ENCODE results near the gene TBCD.
A peak's percentile ranks its signal among the peaks of the same experiment; 100 is the strongest.

Gene TBCD

DNA sequence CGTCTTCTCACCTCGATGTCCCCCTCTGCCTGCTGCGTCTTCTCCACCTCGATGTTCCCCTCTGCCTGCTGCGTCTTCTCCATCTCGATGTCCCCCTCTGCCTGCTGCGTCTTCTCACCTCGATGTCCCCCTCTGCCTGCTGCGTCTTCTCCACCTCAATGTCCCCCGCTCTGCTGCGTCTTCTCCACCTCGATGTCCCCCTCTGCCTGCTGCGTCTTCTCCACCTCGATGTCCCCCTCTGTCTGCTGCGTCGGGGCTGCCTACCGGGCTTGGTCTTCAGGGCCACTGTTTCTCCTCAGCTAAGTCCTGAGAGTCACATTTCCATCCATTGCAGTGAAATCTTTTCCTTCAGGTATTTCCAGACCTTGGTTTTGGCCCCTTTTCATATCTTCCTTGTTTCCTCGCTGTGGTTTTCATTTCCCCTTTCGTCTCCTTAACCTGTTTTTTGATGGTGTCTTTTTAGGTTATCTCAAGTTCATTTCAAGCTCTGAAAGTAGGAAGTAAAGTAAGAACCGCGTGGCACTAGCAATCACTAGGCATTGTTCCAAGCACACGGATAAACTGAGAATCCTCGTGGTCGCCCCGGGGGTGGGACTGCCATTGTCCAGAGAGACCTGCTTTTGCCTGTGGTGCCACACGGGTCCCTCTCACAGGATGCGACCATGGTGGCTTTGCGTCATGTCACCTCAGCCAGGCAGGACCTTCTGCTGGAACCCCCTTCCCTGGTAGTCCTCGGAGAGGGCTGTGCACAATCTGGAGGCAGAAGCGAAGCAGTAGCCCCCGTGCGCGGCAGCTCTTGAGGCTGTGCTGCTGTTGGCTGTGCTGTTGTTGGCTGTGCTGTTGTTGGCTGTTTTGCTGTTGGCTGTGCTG is 97.4 kb downstream of the TBCD start:
- no peak for DNase-seq (ENCODE audit: low read depth in 2 of 2)

DNA sequence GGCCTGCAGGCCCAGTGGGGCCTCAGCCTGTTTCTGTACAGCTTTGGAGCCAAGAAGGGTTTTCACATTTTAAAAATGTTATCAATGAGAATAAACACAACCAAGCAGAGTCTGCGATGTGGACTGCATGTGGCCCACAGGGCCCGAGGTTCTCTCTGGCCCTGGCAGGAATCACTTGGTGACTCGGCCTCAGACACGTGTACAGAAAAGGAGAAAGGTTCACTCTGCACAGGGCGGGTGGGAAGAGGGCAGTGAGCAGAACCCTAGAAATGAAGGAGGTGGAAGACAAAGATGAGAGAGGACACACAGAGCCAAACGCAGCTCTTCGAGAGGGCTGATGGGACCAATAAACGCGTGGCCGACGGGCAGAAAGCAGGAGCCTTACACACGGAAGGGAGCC is 99.5 kb downstream of the TBCD start:
- DNase-seq (ENCODE audit: low read depth in 2 of 2): no peak

DNA sequence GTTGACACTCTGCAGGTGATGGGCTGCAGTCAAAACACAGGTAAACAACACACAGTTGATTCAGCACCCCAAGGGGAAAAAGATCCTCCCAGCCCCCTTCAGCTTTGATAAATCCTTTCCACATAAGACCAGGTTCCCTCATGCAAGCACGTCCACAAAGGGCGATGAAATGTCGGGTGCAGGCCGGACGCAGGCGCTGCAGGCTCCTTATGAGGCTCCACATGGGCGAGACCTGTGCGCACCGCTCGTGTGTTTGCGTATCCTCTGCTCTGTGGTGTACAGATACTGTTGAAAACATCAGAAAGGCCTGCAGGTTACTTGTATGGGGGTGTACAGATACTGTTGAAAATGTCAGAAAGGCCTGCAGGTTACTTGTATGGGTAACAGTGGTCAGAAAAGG is 102.4 kb downstream of the TBCD start:
- DNase-seq (ENCODE audit: low read depth in 2 of 2): no peak

DNA sequence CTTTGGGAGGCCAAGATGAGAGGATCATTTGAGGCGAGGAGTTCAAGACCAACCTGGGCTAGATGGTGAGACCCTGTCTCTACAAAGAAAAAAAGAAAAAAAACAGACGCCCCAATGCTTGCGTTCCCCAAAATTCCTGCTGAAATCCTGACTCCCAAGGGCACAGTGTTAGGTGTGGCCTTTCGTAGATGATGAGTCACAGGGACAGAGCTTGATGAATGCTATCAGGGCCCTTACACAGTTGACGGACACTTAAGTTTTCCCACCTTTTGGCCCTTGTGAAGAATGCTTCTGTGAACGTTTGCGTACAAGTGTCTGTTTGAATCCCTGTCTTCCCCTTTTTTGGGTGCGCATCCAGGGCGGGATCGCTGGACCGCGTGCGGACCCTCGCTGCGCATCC is 104.5 kb downstream of the TBCD start:
- no peak for DNase-seq (ENCODE audit: low read depth in 2 of 2)

DNA sequence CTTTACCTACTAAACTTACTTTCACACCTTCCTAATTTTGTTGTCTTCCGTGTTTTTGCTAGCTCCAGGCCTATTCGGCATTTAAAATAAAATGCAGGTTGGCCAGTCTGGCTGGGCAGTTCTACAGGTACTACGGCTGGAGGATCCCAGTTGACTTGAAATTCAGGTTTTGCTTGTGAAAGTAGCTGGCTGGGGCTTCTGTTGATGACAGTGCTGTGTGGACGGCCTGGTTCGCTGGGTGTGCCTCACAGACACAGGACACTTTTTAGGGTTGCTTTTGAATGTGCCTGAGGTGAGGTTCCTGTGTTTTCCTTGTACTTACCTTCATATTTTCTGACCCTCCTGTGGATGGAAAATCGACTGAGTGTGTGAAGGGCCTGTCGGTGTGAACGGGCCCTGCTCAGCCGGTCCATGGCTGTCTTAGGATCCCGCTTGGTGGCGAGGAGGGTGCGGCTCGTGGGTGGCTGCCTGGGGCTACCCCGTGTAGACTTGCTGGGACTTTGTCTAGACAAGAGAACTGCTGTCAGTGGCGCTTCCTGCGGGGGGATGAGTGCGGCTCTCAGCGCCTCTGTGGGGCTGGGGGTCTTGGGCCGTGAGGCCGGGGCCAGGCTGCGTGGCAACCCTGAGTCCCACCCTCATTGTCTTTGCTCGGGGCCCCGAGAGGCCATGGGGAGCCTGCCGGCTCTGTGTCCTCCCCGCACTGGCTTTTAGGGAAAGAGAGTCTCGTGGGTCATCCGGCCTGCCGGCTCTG is 106.7 kb downstream of the TBCD start:
- no peak for DNase-seq (ENCODE audit: low read depth in 2 of 2)

DNA sequence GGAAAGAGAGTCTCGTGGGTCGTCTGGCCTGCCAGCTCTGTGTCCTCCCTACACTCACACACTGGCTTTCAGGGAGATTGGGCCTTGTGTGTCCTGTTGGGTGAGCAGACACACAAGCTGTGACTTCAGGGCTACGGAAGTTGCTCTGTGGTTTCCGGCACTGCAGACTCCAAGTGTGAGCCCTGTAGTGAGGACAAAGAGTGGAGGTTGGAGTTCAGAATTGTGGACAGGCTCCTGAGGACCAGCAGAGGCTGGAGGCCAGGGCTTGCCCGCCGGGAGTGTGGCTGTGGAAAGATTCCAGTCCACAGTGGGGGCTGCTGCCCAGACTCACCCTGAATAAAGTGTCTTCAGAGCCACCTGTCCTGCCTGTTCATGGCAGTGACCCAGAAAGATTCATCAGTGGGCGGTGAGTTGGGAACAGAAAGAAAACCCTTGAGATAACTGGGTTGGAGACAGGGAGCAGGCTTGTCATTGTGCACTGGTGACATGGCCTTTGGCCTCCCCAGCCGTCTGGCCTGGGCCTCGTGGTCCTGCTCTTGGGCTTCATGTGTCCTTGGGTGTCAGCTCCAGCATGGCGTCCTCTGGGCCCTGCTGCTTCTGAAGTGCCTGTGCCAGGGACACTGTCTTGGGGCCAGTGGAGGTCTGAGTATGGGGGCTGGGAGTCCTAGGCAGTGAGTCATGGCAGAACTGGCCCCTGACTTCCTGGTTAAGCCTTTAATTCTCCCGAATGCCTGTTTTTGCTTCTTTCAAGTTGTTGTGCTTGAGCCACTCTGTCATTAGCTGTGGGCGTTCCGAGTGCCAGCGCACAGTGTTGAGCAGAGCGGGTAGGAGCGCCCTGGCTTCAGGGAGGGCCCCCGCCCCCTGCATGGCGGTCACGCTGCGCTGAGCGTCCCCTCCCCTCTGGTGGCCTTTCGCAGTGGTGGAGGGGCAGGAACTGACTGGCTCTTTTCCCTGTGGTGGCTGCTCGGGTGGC is 107.9 kb downstream of the TBCD start:
- DNase-seq (ENCODE audit: low read depth in 2 of 2): peak; percentile 25 to 35

DNA sequence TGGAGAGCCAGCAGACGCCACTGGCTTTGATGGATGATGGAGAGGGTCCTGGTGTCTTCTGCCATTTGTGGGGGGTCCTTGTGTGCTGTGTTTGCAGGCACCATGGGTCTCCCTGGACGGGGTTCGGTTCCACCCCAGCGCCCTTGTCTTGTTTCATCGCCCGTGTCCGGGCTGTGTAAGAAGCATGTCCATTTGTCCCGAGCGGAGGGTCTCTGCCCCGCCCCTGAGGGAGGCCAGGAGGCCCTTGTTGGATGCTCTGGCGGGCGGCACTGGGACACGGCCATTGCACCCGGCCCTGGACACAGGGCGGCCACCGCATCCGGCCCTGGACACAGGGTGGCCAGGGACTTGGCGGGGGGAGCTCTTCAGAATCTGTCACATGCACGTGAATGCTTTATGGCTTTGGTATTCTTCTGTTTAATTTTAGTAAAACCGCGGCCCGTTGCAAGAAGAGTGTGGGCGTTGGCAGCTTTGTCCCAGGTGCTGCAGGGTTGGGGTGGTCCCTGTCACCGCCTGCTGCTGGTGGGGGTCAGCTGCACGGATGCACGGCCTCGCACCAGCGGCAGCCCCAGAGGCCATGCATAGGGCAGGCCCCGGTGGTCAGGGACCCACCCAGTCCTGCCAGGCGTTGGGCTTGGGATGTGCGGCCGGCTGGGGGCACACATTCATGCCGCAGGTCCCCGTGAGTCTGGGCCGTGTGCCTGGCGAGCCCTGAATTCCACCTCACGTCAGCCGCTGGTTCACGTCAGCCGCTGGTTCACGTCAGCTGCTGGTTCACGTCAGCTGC is 108.9 kb downstream of the TBCD start:
- no peak for DNase-seq (ENCODE audit: low read depth in 2 of 2)

DNA sequence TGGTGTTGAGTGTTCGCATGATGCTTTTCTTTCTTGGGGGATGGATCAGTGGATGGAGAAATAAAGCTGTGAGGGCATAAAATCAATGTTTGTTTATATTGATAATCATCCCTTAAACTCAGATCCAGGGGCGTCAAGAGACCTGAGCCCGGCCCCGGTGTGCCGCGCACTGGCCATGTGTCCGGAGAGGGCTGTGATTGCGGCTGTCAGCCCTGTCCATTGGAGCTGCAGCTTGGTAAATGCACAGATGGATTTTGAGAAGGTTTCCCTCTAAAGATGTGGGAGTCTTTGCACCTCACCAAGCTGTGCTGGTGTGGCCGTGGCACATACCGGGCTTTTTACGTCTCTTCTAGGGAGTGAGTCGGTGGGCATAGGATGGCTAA is 109.5 kb downstream of the TBCD start:
- no peak for DNase-seq (ENCODE audit: low read depth in 2 of 2)

DNA sequence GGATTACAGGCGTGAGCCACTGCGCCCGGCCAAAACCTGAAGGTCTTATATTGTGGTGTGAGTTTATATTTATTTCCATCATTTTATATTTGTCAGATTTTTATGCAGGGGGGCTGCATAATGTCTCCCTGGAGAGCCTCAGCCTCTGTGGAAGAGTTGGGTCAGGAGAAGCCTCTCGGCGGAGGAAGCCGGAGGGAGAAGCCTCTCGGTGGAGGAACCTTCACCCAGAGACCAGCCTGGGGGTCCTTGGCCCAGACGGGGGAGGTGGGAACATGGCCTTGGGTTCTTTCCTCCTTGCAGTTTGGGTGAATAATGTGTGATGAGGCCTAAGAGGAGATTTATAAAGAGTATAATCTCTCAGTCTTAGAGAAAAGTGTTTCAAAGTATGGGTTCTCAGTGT is 110.3 kb downstream of the TBCD start:
- DNase-seq (ENCODE audit: low read depth in 2 of 2): no peak

DNA sequence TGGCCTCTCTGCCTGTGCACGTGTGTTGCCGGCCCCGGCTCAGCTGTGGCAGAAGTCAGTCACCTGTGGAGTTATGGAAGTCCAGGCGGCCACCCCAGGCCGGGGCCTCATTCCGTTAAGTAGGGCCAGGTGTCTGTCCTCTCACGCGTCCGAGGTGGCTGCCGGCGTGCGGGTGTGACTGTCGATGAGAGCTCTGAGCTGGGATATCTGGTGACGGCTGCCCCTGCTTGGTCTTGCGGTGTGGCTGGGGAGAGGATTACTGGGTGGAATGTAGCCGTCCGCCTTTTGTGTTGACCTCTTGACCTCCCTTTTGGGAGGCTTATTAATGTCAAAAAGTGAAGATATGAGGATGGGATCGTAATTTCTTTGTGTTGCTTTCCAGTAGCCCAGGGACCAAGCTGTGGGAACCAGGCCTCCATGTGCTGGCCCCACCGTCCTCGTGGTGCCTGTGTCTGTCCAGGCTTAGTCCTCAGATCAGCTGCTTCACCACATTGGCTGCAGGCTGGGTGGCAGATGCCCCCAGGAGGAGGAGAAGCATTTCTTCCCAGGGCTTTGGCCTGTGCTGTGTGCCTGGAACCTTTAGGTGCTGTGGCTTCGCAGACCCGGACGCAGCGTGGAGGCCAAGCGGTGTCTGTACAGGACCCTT is 111.0 kb downstream of the TBCD start:
- no peak for DNase-seq (ENCODE audit: low read depth in 2 of 2)

DNA sequence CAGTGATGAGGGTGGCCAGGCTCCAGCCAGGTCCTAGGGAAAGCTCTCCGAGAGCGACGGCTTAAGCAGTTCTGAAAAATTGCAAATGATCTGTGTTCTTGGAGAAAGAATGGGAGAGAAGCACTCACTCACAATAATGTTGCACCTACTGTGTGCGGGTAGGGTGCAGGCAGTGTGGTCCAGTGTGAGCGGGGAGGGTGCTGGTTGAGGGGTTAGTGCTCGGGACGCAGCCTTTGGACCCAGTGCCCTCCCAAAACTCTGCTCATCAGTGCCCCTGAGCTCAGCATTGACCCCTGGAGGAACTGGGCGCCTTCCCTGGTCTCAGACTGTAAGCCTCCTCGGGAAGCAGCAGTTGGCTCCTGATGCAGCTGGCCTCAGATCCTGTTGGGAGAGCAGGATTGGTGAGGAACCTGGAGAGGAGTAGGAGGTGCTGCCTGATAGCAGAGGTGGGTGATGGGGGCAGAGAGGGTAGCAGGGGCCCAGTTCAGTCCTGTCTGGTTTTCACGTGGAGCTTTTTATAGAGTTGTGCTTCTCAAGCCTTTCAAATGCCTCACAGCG is 111.6 kb downstream of the TBCD start:
- DNase-seq (ENCODE audit: low read depth in 2 of 2): no peak

DNA sequence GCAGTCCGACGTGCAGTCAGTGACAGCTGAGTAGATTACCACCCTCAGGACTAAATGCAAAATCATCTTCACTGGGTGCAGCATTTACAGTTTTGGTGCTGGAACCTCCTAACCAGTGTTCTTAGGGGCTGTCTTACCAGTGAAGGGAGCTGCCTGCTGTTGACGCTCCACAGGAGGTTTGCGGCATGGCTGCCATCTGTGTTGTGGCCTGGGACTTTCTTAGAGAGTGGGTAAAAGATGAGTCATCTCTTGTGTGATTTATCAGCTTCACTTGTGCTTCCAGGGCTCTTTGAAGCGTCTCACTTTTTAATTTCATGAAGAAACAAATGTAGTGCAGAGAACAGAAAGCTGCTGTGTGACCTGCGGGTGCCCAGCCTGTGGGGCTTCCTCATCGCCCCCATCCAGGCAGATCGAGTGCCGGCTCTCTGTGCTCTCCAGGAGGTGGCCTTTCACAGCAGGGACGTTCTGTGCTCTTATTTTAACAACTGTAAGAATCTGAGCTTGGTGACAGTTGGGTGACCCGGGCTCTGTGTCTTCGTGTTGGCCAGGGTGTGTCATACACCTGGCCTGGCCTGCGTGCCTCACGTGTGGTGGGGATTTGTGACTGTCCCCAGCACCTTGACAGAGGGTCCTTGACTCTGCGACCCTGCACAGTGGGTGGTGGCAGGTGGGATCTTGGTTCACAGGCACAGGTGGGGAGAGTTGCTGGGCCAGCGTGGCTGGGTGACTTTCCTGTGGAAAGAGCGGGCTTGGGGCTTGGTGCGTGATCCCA is 112.3 kb downstream of the TBCD start:
- peak; percentile 65 to 84 for DNase-seq (ENCODE audit: low read depth in 2 of 2)

DNA sequence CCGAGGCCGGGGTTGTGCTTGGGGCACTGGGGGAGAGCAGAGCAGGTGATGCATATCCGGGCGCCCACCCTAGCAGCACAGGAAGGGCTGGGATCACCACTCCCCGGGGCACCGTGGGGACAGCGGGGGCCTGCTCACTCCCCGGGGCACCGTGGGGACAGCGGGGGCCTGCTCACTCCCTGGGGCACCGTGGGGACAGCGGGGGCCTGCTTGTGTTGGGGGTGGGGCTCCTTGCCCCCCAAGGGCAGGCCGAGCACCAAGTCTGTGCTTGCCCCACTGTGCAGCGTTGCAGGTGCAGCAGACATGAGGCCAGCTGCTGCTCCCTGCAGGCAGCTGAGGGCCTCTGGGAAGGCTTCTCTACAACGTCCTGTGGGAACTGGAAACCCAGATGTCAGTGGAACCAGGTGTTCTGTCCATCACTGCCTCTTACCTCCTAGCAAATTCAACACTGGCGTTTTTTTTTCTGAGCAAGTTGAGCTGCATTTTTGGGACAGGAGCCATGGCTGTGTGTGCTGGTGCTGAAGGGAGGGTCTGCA is 112.9 kb downstream of the TBCD start:
- no peak for DNase-seq (ENCODE audit: low read depth in 2 of 2)

DNA sequence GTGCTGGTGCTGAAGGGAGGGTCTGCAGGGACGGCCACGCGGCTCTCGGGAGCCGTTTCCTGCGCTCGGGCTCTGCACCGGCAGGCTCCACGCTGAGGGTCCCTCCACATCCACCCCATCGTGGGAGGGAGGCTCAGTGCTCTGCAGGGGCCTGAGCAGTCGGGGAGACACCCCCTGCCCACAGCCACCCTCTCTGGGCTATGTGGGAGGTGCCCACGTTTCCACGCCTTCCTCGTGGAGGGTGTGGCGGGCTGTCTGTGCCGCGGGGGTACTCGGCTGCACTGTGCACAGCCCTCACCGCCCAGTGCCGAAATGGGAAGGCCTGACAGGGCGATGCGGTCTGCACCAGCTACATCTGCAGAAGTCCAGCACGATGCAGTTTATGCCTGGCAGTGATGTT is 113.4 kb downstream of the TBCD start:
- DNase-seq (ENCODE audit: low read depth in 2 of 2): no peak

DNA sequence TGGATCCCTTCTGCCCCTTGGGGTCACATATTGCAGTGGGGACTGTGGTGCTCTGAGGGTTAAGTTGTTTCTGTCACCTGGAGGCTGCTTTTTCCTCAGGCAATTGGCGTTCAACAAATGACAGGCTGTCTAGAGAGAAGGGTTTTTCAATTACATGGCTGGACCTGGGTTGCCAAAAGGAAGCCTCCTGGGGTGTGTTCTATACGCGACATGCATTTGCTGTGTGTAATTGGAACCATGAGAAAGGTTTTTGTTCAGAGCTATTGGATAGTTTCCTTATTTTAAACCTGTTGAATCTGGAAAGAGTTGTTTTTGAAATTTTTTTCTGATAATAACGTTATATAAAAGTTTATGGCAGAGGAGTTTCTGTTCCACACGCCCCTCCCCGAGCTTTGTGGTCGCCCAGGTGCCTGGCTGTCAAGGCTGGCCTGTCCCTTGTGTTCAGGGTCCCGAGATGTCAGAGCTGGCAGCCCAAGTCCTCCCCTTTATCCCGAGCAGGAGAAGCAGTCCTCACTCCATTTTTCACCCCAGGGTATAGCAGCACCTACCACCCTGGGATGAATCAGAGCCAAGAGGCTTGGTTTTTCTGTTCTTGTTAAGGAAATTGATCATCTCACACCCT is 114.0 kb downstream of the TBCD start:
- DNase-seq (ENCODE audit: low read depth in 2 of 2): no peak

DNA sequence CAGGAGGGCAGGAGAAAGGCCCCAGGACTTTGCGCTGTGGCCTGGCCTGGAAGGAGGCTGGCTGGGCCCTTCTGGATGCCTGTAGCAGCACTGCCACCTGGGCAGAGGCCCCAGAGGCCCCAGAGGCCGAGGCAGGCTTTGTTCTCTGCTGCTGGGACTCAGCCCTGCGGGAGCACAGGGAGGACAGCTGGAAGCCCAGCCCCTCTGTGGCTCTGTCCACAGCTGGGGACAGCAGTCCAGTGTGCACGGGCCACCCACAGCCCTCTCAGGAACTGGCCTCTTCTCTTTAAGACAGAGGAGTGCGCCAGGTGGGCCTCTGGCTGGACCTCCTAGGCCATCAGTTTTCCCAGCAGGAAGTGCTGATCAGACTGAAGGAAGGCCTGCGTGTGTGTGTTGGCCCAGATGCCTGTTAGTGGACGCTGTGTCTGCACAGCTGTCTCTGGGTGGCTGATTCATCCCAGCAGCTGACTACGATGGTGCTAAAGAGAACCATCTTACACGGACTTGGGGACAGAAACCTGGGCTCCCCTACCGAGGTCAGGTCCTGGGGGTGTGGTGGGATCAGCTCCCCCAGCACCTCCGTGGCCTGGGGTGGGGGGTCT is 114.8 kb downstream of the TBCD start:
- DNase-seq (ENCODE audit: low read depth in 2 of 2): no peak

DNA sequence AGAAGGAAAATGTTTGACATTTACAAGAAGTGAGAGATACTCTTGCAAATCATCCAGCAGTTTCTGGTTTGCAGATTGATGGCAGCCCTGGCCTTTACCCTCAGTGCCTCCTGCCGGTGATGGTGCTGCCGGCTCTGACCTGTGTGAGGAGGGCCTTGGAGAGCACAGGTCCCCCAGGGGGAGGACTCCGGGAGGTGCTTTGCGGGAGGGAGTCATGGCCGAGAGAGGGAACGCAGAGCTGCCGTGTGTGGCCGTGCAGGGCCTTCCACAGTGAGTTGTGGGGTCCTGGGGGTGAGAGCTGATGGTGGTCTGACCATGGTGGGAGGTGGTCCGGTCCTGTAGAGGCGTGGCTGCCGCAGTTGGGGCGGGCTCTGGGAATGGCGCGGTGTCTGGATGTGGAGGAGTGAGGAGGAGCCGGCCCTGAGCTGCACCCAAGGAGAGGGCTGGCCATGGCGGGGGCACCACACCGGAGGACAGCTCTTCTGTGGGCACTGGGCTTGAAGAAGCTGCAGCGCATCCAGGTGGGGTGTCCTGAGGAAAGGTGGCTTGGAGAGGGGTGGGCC is 116.0 kb downstream of the TBCD start:
- no peak for DNase-seq (ENCODE audit: low read depth in 2 of 2)

DNA sequence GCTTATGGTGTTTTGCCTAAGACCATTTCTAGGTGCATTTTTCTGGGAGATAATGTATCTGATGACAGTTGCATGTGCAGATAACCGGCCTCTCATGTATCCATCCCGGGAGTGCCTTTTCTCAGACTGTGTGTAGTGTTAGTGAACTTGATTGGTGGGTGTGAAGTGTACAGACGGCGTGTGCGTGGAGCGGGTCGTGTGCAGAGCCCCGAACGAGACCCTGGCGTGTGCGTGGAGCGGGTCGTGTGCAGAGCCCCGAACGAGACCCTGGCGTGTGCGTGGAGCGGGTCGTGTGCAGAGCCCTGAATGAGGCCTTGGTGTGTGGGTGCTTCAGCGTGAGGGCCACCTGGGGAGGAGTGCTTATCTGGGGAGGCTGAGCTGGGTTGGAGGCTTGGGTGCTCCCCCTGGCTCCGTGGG is 116.9 kb downstream of the TBCD start:
- no peak for DNase-seq (ENCODE audit: low read depth in 2 of 2)

Data from activated CD8-positive, alpha-beta memory T cell treated with anti-CD3 and anti-CD28 coated beads for 4 hours (primary cell).